Measurements from ENCODE around the gene CKS1B.

CKS1B gene

DNA sequence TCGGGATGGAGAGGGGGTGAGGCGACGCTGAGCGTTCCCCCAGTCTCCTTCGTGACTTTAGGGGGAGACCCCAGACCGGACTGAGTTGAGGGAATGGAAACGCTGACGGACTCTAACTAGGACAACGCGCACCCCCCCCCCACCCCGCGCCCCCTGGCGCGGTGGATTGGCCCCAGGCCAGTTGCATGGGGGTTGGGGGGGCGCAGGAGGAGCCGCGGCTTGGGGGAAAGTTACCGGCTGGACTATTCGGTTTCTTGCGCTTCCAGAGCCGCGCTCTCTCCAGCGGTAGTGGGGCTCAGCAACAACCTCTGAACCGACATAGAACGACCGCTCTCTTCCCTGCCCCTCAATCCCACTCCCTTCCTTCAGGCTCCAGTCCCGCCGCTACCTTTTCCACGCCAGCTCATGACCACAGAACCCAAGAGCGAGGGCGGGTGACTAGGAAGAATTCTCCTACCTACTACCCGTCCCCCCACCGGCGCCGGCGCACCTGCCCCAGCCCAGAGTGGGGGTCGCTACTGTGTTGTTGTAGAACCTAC, 28.8 kb downstream of the CKS1B start:
- DNase-seq, result no peak

- DNase-seq, result no peak
Measured at GRCh38 chr1:155003766-155004351, 29.4 kb downstream of the CKS1B start.

DNA sequence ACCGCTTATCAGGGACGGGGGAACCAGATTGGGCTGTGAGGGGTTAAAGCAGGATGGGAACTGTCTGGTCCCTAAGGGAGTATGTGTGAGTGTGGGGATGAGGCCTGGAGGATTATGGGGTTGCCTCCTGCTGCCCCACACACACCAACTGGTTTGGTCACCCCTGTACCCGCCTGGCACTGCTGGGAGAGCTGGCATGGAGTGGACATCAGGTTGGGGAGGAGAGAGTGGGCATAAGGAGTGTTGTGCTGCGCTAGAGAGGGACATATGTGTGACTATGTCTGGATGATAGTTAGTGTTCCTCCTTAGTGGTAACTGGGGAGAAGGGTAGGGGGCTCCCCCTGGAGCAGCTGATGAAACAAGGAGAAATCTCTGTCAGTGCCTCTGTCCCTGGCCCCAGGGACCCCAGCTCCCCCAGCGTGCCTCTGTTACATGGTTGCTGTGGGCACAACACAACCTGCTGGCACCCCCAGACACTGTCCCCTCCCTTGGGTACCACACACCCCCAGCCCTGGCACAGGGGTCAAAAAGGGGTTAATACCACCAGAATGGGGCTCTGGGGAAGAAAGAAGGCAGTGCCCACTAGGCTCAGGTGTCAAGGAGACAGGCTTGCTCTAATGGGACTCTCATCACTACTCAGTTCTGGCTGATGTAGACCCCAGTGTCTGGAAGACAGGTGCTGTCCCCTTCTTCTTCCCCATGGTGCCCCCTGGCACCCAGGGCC, 30.0 kb downstream of the CKS1B start:
- no peak for DNase-seq

- DNase-seq, result no peak
Measured at GRCh38 chr1:155005076-155006011, 30.9 kb downstream of the CKS1B start.

DNA sequence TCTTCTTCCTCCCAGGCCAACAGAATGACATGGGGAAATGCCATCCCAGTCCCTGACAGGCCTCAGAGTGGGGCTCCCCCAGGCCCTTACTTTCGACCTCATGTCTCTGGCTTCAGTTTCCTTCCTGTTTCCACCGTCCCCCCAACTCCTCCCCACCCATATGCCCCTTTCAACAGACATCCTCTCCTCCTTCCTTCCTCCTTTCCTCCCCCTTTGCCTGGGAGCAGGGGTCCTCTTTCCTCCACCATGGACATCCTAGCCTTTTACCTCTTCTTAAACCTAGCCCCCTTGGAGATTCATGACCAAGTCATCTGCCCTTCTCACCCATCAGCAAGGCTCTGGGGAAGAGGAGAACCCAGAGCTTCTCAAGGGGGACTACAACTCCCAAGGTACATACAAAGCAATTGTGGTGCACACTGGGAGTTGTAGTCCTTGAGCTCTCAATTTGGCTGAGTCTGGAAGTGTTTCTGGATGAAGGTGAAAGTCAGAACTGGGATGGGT, 32.2 kb downstream of the CKS1B start:
- DNase-seq, result no peak

GRCh38 chr1:155007251-155007828, 32.9 kb downstream of the CKS1B start:
- no peak for DNase-seq

DNA sequence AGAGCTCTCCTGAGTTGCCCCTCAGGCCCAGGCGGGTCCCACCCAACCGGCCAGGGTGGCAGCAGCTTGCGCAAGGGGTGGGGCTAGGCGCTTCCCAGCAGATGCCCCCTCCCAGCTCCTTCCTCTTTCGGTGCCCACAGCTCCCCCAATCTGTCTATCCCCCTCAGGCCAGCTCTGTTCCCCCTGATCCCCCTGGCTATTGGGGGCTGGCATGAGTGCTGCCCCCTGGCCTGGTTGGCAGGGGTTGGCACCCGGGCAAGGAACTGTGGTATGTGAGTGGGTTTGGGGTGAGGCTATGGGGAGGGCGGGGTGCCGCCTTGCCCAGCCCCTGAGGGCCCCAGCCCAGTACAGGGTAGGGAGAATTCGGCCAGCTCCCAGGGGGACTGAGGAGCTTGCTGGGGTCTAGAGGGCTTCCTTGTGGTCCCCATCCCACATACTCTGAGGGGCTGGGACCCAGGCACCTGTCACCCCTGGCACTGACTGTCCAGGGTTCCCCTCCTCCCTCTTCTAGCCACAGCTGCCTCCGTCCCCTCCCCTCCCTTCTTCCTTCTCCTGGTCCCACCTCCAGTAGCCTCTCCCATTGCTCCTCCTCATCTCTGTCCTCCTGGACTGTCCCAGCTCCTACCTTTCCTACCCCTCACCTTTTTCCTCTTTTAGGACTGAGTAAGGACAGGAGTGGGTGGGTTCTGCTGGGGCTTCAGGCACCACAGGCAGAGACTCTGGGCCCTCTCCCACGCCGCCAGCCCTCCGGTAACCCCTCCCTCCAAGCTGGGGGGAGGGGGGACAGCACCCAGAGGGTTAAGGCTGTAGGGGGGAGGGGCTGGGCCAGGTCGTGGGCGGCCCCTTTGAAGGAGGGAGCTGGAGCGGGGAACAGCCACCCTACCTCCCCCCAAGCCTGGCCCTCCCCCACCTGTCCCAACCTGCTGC, 33.8 kb downstream of the CKS1B start:
- no peak for DNase-seq

- no peak for DNase-seq
Measured at GRCh38 chr1:155009221-155009711, 34.8 kb downstream of the CKS1B start.

- no peak for DNase-seq
Measured at GRCh38 chr1:155009742-155010141, 35.3 kb downstream of the CKS1B start.

DNA sequence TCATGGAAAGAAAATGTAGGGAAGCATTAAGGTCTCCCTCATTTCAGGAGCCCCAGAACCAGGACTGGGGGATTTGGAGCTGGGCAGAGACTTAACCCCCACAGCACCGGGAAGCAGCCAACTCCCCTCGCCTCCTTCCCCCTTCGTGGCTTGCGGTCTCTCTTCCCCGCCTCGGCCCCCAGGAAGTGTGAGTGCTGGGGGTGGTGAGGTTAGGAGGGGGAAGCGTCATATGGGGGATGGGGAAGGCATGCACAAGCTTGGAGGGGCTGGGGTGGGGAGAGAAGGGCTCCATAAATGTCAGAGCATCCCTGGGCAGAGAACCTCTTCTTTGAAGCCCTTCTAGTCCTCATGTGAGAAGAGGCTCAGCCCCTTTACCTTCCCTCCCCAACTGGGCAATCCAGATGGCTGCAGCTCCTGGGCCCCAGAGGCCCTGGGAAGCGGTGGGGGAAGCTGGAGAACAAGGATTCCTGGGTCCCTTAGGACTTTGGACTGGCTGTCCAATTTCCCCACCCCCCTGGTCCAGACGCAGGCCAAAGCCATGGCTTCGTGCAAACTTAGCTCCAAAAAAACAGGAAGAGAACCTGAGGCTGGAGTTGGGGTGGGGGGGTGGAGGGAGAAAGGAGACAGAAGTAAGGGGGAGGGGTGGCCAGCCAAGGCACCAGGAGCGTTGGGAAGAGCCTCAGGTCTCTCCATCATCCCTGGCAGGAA, 35.9 kb downstream of the CKS1B start:
- no peak for DNase-seq

GRCh38 chr1:155011004-155011416, 36.5 kb downstream of the CKS1B start:
- no peak for DNase-seq

GRCh38 chr1:155011437-155012025, 37.0 kb downstream of the CKS1B start:
- DNase-seq, result no peak

- no peak for DNase-seq
Measured at GRCh38 chr1:155012026-155012546, 37.6 kb downstream of the CKS1B start.

DNA sequence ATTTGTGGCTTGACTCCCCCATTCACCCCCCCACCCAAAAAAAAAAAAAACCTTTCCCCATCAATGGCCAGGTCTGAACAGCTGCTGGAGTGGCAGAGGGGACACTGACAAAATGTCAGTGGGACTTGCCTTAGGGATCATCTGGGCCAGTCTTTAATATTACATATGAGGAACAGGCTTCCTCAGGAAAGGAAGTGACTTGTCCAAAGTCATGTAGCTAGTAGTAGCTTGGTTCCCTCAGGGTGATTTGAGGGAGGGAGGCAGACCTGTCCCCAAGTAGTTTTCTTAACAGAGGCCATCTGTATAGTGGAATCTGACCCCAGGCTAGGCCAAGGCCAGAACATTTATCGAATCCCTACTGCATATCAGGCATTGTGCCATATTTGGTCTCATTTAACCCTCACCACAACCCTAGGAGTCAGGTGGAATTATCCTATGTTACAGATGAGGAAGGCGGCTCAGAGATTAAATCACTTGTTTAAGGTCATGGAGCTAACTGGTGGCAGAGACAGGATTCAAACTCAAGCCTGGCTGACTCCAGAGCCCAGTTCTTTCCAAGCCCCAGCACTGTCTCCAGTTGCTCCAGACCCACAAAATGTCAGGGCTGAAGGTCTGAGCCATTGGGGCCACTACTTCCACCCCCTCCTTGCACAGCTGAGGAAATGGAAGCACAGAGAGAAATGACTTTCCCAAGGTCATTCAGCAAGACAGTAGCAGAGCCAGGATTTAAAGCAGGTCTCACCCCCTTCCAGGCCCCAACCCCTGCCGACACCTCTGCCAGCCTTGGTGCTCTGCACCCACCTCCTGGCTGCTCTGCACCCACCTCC, 38.5 kb downstream of the CKS1B start:
- DNase-seq, result no peak

GRCh38 chr1:155013632-155014031, 39.2 kb downstream of the CKS1B start:
- DNase-seq, result no peak

DNA sequence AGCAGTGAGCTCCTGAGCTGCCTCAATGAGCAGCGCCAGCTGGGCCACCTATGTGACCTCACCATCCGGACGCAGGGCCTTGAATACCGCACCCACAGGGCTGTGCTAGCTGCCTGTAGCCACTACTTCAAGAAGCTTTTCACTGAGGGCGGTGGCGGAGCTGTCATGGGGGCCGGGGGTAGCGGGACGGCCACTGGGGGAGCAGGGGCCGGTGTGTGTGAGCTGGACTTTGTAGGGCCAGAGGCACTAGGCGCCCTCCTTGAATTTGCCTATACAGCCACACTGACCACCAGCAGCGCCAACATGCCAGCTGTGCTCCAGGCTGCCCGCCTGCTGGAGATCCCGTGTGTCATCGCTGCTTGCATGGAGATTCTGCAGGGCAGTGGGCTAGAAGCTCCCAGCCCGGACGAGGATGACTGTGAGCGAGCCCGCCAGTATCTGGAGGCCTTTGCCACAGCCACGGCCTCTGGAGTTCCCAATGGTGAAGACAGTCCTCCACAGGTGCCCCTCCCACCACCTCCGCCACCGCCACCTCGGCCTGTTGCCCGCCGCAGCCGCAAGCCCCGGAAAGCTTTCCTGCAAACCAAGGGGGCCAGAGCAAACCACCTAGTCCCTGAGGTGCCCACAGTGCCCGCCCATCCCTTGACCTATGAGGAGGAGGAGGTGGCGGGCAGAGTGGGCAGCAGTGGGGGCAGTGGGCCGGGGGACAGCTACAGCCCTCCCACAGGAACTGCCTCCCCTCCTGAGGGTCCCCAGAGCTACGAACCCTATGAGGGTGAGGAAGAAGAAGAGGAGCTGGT, 40.4 kb downstream of the CKS1B start:
- no peak for DNase-seq

DNA sequence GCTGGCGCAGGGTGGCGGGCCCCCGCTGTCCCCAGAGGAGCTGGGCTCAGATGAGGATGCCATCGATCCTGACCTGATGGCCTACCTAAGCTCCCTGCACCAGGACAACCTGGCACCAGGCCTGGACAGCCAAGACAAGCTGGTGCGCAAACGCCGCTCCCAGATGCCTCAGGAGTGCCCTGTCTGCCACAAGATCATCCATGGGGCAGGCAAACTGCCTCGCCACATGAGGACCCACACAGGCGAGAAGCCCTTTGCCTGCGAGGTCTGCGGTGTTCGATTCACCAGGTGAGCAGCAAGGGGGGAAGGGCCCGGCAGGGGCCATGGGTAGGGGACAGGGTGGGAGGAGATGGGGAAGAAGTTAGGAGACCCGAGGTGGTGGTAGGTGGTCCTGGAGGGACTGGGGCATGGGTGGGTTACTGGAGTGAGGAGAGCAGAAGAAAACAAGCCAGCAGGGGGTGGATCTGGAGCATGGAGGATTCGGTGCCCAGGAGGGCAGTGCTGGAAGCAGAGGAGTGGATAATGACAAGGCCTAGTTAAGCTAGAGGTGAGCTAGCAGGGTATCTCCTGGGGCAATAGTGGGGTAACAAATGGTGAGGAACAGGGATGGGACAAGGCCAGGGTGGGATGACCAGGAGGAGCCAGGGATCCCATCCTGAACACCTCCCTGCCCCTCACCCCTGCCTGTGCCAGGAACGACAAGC, 41.2 kb downstream of the CKS1B start:
- DNase-seq, result no peak

Data from NCI-H1048 (cell line).